Thyroid gland (tissue), 4 donors: Measurements from ENCODE around the gene CREB3L2.

ENCODE experiments used
- POLR2A ChIP-seq, 2 donors: fragments of 450-650 bp; IDR thresholded peaks; one replicate each; pipeline ENCODE4 v1.6.1; 2017; ENCODE audit warnings: antibody characterized with exemption in 2 of 2, mild to moderate bottlenecking in 2 of 2, moderate library complexity in 1 of 2
- TF ChIP-seq, protein P1 (sequence below), 6 experiments: fragments of 200-600 bp in 3 of 6; fragments of 450-650 bp in 3 of 6; sonication (generic) in 3 of 6; IDR thresholded peaks; one replicate each; pipeline ENCODE4 v1.5.1; 2016 to 2019; ENCODE audit warnings: antibody characterized with exemption in 6 of 6, mild to moderate bottlenecking in 2 of 6, inconsistent platforms in 1 of 6, moderate library complexity in 1 of 6

DNA sequence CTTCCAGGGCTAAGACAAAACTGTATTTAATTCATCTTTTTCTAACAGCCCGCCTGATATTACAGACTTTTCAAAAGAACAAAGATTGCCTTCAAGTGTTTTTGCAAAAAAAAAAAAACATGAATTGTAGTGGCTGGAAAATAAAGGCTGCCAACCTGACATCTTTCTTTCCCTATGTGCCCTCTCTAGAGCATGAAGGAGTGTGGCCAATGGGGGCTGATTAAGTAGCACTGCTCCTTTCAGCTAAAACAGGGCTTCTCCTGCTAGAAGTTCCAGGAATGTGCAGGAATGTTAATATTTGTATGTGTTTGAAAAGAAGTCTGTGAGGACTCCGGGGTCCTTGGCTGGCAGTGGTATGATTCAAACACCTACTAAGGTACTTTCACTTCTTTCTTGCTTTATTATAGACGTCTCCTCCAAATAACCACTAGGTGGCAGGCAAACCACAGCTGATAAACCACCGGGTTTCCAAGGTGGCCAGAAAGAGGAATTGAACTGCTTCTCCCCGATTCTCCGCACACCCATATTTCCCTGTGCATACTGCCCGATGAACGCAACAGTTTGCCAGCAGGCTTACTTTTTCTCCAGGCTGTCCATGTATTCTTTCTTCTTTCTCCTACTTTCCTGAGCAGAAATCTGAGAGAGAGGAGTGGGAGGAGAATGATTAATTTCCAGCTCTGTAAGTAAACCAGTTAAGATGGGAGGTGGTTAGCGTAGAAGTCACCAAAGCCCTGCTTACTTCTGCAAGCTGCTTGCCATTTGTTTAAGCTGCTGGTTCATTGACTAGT, 98.3 kb downstream of the CREB3L2 start:
- TF ChIP-seq, protein P1, sequence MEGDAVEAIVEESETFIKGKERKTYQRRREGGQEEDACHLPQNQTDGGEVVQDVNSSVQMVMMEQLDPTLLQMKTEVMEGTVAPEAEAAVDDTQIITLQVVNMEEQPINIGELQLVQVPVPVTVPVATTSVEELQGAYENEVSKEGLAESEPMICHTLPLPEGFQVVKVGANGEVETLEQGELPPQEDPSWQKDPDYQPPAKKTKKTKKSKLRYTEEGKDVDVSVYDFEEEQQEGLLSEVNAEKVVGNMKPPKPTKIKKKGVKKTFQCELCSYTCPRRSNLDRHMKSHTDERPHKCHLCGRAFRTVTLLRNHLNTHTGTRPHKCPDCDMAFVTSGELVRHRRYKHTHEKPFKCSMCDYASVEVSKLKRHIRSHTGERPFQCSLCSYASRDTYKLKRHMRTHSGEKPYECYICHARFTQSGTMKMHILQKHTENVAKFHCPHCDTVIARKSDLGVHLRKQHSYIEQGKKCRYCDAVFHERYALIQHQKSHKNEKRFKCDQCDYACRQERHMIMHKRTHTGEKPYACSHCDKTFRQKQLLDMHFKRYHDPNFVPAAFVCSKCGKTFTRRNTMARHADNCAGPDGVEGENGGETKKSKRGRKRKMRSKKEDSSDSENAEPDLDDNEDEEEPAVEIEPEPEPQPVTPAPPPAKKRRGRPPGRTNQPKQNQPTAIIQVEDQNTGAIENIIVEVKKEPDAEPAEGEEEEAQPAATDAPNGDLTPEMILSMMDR (IDR thresholded peaks at IDR 0.05): peak; percentile 51 to 93 (median 83)
- peak in 1 of 2 donors; percentile 14 for TF ChIP-seq POLR2A (IDR thresholded peaks at IDR 0.05)
